Loucy (cell line): ENCODE data around the gene ALK.

ENCODE experiments used
- EZH2phosphoT487 ChIP-seq: fragments of 200-600 bp; IDR thresholded peaks from 2 replicates; pipeline ENCODE4 v1.6.1; 2018; ENCODE audit warnings: antibody characterized with exemption, mild to moderate bottlenecking, moderate library complexity, borderline replicate concordance
- TF ChIP-seq, protein P1 (sequence below): fragments of 200-600 bp; sonication (generic); conservative IDR thresholded peaks from 2 replicates; pipeline ENCODE4 v1.5.1; 2014; ENCODE audit warnings: mild to moderate bottlenecking, antibody characterized with exemption, low read length

DNA sequence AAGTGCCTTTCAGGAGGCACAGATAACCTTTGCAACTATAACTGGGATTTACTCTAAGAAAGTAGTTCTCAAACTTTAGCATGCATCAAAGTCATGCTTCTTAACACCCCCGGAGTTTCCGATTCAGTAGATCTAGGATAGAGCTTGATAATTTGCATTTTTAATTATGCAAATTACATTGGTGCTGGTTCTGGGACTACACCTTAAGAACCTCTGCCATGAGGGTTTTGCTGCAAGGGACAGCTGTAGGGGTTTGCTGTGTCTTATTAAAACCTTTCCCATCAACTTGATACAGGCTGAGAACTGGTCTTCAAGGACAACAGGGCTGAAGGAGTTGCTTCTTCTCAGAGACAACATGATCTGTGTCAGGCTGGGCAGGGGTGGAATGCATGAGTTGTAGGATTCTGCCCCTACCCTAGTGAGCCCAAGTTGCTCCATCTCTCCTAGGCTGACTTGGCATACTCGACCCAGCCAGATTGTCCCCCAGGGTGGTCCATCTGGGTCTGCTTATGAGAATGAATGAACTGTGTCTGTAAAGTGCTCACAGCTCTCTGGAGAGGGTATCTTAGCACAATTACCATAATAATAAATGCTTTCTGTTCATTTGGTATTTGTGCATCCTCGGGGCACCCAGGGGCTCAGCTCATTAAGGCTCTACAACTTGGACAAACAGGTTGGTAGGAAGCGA lies 573.5 kb downstream of the ALK start:
- no peak for TF ChIP-seq EZH2phosphoT487
- TF ChIP-seq, protein P1, sequence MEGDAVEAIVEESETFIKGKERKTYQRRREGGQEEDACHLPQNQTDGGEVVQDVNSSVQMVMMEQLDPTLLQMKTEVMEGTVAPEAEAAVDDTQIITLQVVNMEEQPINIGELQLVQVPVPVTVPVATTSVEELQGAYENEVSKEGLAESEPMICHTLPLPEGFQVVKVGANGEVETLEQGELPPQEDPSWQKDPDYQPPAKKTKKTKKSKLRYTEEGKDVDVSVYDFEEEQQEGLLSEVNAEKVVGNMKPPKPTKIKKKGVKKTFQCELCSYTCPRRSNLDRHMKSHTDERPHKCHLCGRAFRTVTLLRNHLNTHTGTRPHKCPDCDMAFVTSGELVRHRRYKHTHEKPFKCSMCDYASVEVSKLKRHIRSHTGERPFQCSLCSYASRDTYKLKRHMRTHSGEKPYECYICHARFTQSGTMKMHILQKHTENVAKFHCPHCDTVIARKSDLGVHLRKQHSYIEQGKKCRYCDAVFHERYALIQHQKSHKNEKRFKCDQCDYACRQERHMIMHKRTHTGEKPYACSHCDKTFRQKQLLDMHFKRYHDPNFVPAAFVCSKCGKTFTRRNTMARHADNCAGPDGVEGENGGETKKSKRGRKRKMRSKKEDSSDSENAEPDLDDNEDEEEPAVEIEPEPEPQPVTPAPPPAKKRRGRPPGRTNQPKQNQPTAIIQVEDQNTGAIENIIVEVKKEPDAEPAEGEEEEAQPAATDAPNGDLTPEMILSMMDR, result no peak
